ENCODE measurements around the gene UFSP1. TPM values are rescaled to one million over a fixed set of nuclear protein-coding genes. Genes with fewer than 3 reads are reported as not detected.

UFSP1 gene
- total and polyA plus RNA-seq, 11 donors, result 1.0 to 3.4 (median 1.8) TPM

GRCh38 chr7:100894860-100895700 lies 5.6 kb upstream of the UFSP1 start:
- H3K27ac ChIP-seq, result peak overlapping the region in 6 of 12 donors; percentile 8 to 63 (median 38)
- H3K4me3 ChIP-seq, result peak overlapping the region; percentile 34 to 61 (median 53)
- DNase-seq (peak in 3 of 5 donors; percentile 54 to 82 (median 59)), ATAC-seq (peak in 1 of 4 donors; percentile 1)
- TF ChIP-seq CTCF (IDR thresholded peaks at IDR 0.05) (peak; percentile 67 to 83 (median 77)), POLR2A (IDR thresholded peaks at IDR 0.05) (no peak)
- WGBS, 4 donors, result 0 to 2% (median 1%) methylated on average over 23 to 83 of the region's 83 CpGs
- no peaks in the 10 kb centered on the region for H3K36me3 ChIP-seq
- H3K9me3 ChIP-seq, result no peaks in the 10 kb centered on the region
- peaks cover 2 to 43% (median 26%) of the 10 kb centered on the region in 12 donors for H3K4me1 ChIP-seq
- intact Hi-C loops (cut with DNase I), result loop anchor here in 9 of 10 donors (1.0 to 10.0 kb wide), 9 partner anchors 162 to 400 kb away; no protein-coding TSS in a partner anchor
- H3K27me3 ChIP-seq, result peaks cover 21 to 73% (median 39%) of the 10 kb centered on the region in 9 donors

- peaks cover 21 to 70% (median 37%) of the 10 kb centered on the region in 9 donors for H3K27me3 ChIP-seq
- H3K27ac ChIP-seq, result peak overlapping the region in 2 of 12 donors; percentile 22 to 54
- H3K36me3 ChIP-seq, result no peaks in the 10 kb centered on the region
- intact Hi-C loops (cut with DNase I), result loop anchor here in 5 of 10 donors (1.0 to 10.0 kb wide), 8 partner anchors 165 to 401 kb away; no protein-coding TSS in a partner anchor
- ATAC-seq, result no peak
- no peak for DNase-seq
- WGBS, 4 donors, result 42 to 53% (median 45%) methylated on average over 32 to 40 of the region's 40 CpGs
- peak overlapping the region in 9 of 12 donors; percentile 46 to 61 (median 56) for H3K4me3 ChIP-seq
- TF ChIP-seq CTCF (IDR thresholded peaks at IDR 0.05) (no peak), POLR2A (IDR thresholded peaks at IDR 0.05) (no peak)
- no peaks in the 10 kb centered on the region for H3K9me3 ChIP-seq
- peaks cover 2 to 48% (median 29%) of the 10 kb centered on the region in 12 donors for H3K4me1 ChIP-seq
These were observed 4.6 kb upstream of the UFSP1 start for GRCh38 chr7:100893910-100894721.

GRCh38 chr7:100893318-100893895 lies 3.9 kb upstream of the UFSP1 start:
- WGBS, 4 donors, result 88 to 93% (median 90%) methylated on average over 18 to 32 of the region's 32 CpGs
- Histone ChIP-seq H3K27me3 (peaks cover 21 to 67% (median 35%) of the 10 kb centered on the region in 9 donors), H3K9me3 (no peaks in the 10 kb centered on the region), H3K4me1 (peaks cover 8 to 55% (median 36%) of the 10 kb centered on the region in 12 donors), H3K4me3 (no peak overlapping the region), H3K36me3 (peaks cover 0 to 4% (median 3%) of the 10 kb centered on the region in 9 donors), H3K27ac (no peak overlapping the region)
- no peak for ATAC-seq
- TF ChIP-seq CTCF (IDR thresholded peaks at IDR 0.05) (no peak), POLR2A (IDR thresholded peaks at IDR 0.05) (no peak)
- intact Hi-C loops (cut with DNase I), result loop anchor here in 5 of 10 donors (5.0 to 10.0 kb wide), 7 partner anchors 184 to 401 kb away; no protein-coding TSS in a partner anchor
- DNase-seq, result peak in 1 of 5 donors; percentile 24
